PC-9 (cell line): ENCODE results near the gene MCM8. TPM values are rescaled to one million over a fixed set of nuclear protein-coding genes. Genes with fewer than 3 reads are reported as not detected.

Source experiments
- BruUV-seq: library from RNA; stranded (reverse); fragments of 400-500 nt; replicated peaks from 2 replicates; lab custom pipeline; 2021; lab: Mats Ljungman, UMichigan
- CTCF ChIA-PET: fragments of 300-600 bp; sonication (Branson Sonifier 250); formaldehyde crosslinking; loops from one replicate; lab custom pipeline; 2022; ENCODE audit warnings: antibody characterized with exemption; lab: Charles Lee
- POLR2A ChIA-PET: fragments of 300-600 bp; sonication (Branson Sonifier 250); formaldehyde crosslinking; loops from one replicate; lab custom pipeline; 2022; ENCODE audit warnings: antibody characterized with exemption; ENCODE audit not compliant: unreplicated experiment; lab: Charles Lee
- DNase-seq, 2 experiments: peaks; one replicate each; pipeline versions ENCODE4 v3.0.0 to v3.0.0-alpha.2; 2015 to 2022; ENCODE audit warnings: mixed read lengths in 1 of 2
- H2AFZ ChIP-seq: fragments of 200-600 bp; sonication (generic); 2 replicates; pipeline ENCODE4 v1.8.1; 2017; ENCODE audit warnings: antibody characterized with exemption
- H3F3A ChIP-seq: fragments of 200-600 bp; sonication (generic); 2 replicates; pipeline ENCODE4 v1.8.1; 2017; ENCODE audit warnings: antibody characterized with exemption, mild to moderate bottlenecking, low read depth; ENCODE audit not compliant: insufficient read depth
- H3K27ac ChIP-seq: fragments of 200-600 bp; sonication (generic); 2 replicates; pipeline ENCODE4 v1.6.1; 2016; ENCODE audit warnings: mixed run types
- H3K27me3 ChIP-seq: fragments of 200-600 bp; sonication (generic); 2 replicates; pipeline ENCODE4 v1.6.1; 2016; ENCODE audit warnings: low read depth, mixed run types; ENCODE audit not compliant: insufficient read depth
- H3K36me3 ChIP-seq: fragments of 200-600 bp; sonication (generic); 2 replicates; pipeline ENCODE4 v1.6.1; 2016; ENCODE audit warnings: low read depth, mixed run types
- H3K4me1 ChIP-seq: fragments of 200-600 bp; sonication (generic); replicated peaks from 2 replicates; pipeline ENCODE4 v1.6.1; 2016; ENCODE audit warnings: mixed run types; ENCODE audit not compliant: insufficient read depth
- H3K4me2 ChIP-seq: fragments of 200-600 bp; sonication (generic); 2 replicates; pipeline ENCODE4 v1.6.1; 2017; ENCODE audit warnings: mixed run types
- H3K4me3 ChIP-seq: fragments of 200-600 bp; sonication (generic); 2 replicates; pipeline ENCODE4 v1.6.1; 2016; ENCODE audit warnings: mixed run types
- H3K79me2 ChIP-seq: fragments of 200-600 bp; sonication (generic); 2 replicates; pipeline ENCODE4 v1.6.1; 2017; ENCODE audit warnings: low read depth, mixed run types
- H3K9me2 ChIP-seq: fragments of 200-600 bp; sonication (generic); 2 replicates; pipeline ENCODE4 v1.8.1; 2017; ENCODE audit warnings: mild to moderate bottlenecking; ENCODE audit not compliant: insufficient read depth
- H3K9me3 ChIP-seq: fragments of 200-600 bp; sonication (generic); 2 replicates; pipeline ENCODE4 v1.8.1; 2016; ENCODE audit warnings: low read depth; ENCODE audit not compliant: insufficient read depth
- H4K20me1 ChIP-seq: fragments of 200-600 bp; sonication (generic); 2 replicates; pipeline ENCODE4 v1.8.1; 2017; ENCODE audit not compliant: insufficient read depth
- EZH2 ChIP-seq: fragments of 200-600 bp; sonication (generic); IDR thresholded peaks from 2 replicates; pipeline ENCODE4 v1.8.0; 2017; ENCODE audit warnings: antibody characterized with exemption, low read depth
- intact Hi-C: fragments of 100-400 bp; cut with micrococcal nuclease; formaldehyde crosslinking; loops from one replicate; pipeline ENCODE4 v1.10.0; 2022; ENCODE audit not compliant: unreplicated experiment
- total RNA-seq: library from RNA; stranded (reverse); gene quantifications from 2 replicates; pipeline ENCODE4 v1.2.3, GENCODE V29; 2021
- TF ChIP-seq, protein P1 (sequence below): fragments of 200-600 bp; sonication (generic); conservative IDR thresholded peaks from 2 replicates; pipeline ENCODE4 v1.6.1; 2017; ENCODE audit warnings: mixed run types, antibody characterized with exemption, mild to moderate bottlenecking, moderate library complexity

Gene MCM8
- total RNA-seq, 1 experiment from 2014 or later, result 22.4 TPM

DNA sequence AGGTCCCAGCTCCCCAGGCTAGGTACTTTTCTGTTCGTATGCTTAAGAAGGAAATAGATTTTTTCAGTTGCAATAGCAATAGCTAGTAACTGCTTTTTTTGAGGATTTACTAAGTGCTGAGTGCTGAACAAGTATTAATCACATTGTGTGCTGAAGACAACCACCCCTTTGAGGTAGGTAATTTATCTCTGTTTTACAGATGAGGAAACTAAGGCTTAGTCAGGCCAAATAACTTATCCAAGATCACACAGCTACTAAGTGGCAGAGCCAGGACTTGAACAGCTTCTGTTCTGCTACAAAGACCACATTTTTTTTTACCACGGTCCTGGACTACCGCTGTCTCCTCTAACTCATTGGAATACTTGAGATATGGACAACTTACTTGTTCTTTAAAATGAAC lies 63.6 kb downstream of the MCM8 start:
- Histone ChIP-seq H2AFZ (no peak overlapping the region), H4K20me1 (peaks cover 15% of the 10 kb centered on the region), H3K9me3 (no peaks in the 10 kb centered on the region), H3K4me3 (no peak overlapping the region), H3K27me3 (no peaks in the 10 kb centered on the region), H3K9me2 (no peaks in the 10 kb centered on the region), H3K27ac (no peak overlapping the region), H3K4me1 (no peaks in the 10 kb centered on the region), H3K36me3 (peaks cover 15% of the 10 kb centered on the region; the same call in 1 of the 2 replicates), H3K4me2 (no peak overlapping the region), H3F3A (peaks cover under 1% of the 10 kb centered on the region; the same call in 1 of the 2 replicates), H3K79me2 (peaks cover 32% of the 10 kb centered on the region)
- no peak for TF ChIP-seq EZH2
- TF ChIP-seq, protein P1, sequence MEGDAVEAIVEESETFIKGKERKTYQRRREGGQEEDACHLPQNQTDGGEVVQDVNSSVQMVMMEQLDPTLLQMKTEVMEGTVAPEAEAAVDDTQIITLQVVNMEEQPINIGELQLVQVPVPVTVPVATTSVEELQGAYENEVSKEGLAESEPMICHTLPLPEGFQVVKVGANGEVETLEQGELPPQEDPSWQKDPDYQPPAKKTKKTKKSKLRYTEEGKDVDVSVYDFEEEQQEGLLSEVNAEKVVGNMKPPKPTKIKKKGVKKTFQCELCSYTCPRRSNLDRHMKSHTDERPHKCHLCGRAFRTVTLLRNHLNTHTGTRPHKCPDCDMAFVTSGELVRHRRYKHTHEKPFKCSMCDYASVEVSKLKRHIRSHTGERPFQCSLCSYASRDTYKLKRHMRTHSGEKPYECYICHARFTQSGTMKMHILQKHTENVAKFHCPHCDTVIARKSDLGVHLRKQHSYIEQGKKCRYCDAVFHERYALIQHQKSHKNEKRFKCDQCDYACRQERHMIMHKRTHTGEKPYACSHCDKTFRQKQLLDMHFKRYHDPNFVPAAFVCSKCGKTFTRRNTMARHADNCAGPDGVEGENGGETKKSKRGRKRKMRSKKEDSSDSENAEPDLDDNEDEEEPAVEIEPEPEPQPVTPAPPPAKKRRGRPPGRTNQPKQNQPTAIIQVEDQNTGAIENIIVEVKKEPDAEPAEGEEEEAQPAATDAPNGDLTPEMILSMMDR, result no peak
- no peak for DNase-seq
- BruUV-seq, result no TSS peak
- intact Hi-C loops, result no loop called here
- ChIA-PET POLR2A (no interaction called here), CTCF (no interaction called here)

DNA sequence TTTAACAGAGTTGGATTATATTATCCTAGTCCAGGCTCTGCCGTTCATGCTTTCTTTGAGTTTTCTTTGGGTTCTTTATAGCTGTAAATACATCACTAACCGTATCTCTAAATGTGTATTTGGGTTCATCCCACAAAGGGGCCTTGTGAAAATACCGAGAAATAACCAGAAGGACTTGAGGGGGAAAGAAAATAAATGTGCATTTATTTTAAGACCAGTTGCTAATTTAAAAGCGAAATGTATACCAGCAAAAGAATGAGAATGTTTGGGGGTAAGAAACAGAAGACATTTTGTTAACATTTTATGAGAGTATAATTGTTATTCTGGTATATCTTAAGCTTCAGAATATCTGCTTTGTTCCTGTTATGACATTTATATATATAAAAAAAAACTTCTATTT lies 64.5 kb downstream of the MCM8 start:
- H3K9me2 ChIP-seq, result no peaks in the 10 kb centered on the region
- intact Hi-C loops, result no loop called here
- BruUV-seq, result no TSS peak
- no peak for TF ChIP-seq EZH2
- TF ChIP-seq, protein P1, result no peak
- H3K36me3 ChIP-seq, result peaks cover 15% of the 10 kb centered on the region; the same call in 1 of the 2 replicates
- no peaks in the 10 kb centered on the region for H3K9me3 ChIP-seq
- no peak overlapping the region for H3K4me3 ChIP-seq
- ChIA-PET CTCF (no interaction called here), POLR2A (no interaction called here)
- peaks cover 30% of the 10 kb centered on the region for H3K79me2 ChIP-seq
- no peak overlapping the region for H3K27ac ChIP-seq
- peaks cover 5% of the 10 kb centered on the region for H4K20me1 ChIP-seq
- no peaks in the 10 kb centered on the region for H3K27me3 ChIP-seq
- DNase-seq, result no peak
- no peak overlapping the region for H3K4me2 ChIP-seq
- no peak overlapping the region for H2AFZ ChIP-seq
- H3K4me1 ChIP-seq, result no peaks in the 10 kb centered on the region
- H3F3A ChIP-seq, result no peaks in the 10 kb centered on the region

DNA sequence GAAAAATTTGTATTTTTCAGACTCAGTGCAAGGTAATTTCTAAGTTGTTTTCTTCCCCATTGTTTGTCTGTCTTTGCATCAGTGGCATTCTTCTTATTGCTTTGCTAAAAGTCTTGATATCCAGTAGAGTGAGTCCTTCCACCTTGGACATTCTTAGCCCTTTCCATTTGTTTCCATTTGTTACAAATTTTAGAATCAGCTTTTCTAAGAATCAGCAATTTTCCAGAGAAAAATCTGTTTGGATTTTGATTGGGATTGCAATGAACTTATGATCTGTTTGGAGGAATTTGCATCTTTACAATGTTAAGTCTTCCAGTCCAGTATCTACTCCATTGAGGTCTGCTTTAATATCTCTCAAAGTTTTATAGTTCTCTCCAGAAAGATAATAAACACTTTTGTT lies 67.0 kb downstream of the MCM8 start:
- CTCF ChIA-PET, result no interaction called here
- POLR2A ChIA-PET, result no interaction called here

More for the DNA sequence above, 67.0 kb downstream of the MCM8 start:
- Histone ChIP-seq H3K79me2 (peaks cover 16% of the 10 kb centered on the region), H3K9me3 (no peaks in the 10 kb centered on the region), H3K27ac (no peak overlapping the region), H3K27me3 (no peaks in the 10 kb centered on the region), H3K9me2 (no peaks in the 10 kb centered on the region), H3F3A (no peaks in the 10 kb centered on the region), H3K4me2 (no peak overlapping the region), H4K20me1 (no peaks in the 10 kb centered on the region; the same call in none of the 2 replicates), H2AFZ (no peak overlapping the region), H3K4me1 (no peaks in the 10 kb centered on the region), H3K36me3 (peaks cover 20% of the 10 kb centered on the region), H3K4me3 (no peak overlapping the region)
- no peak for DNase-seq
- no TSS peak for BruUV-seq
- no peak for TF ChIP-seq EZH2
- TF ChIP-seq, protein P1, result no peak
- intact Hi-C loops, result no loop called here
